ENCODE measurements around the gene GFRA1. TPM values are rescaled to one million over a fixed set of nuclear protein-coding genes. Genes with fewer than 3 reads are reported as not detected.

The GFRA1 gene
- total RNA-seq, 1 donor from 2014 or later, result 14.0 TPM

GRCh38 chr10:116015583-116016333 lies 257.2 kb downstream of the GFRA1 start:
- H3K9me3 ChIP-seq (ENCODE audit: low read depth), result no peaks in the 10 kb centered on the region
- H3K36me3 ChIP-seq, result no peaks in the 10 kb centered on the region
- TF ChIP-seq EZH2phosphoT487 (IDR thresholded peaks at IDR 0.05) (no peak), EZH2 (IDR thresholded peaks at IDR 0.05) (no peak)
- TF ChIP-seq, protein P1, sequence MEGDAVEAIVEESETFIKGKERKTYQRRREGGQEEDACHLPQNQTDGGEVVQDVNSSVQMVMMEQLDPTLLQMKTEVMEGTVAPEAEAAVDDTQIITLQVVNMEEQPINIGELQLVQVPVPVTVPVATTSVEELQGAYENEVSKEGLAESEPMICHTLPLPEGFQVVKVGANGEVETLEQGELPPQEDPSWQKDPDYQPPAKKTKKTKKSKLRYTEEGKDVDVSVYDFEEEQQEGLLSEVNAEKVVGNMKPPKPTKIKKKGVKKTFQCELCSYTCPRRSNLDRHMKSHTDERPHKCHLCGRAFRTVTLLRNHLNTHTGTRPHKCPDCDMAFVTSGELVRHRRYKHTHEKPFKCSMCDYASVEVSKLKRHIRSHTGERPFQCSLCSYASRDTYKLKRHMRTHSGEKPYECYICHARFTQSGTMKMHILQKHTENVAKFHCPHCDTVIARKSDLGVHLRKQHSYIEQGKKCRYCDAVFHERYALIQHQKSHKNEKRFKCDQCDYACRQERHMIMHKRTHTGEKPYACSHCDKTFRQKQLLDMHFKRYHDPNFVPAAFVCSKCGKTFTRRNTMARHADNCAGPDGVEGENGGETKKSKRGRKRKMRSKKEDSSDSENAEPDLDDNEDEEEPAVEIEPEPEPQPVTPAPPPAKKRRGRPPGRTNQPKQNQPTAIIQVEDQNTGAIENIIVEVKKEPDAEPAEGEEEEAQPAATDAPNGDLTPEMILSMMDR (IDR thresholded peaks at IDR 0.05), result no peak
- no peaks in the 10 kb centered on the region for H3F3A ChIP-seq (ENCODE audit: low read depth)
- no peak for DNase-seq (ENCODE audit: low spot score)
- H3K4me2 ChIP-seq, result no peak overlapping the region
- Mint-ChIP-seq H3K4me1 (peaks cover 5% of the 10 kb centered on the region), H3K4me3 (no peak overlapping the region), H3K27ac (no peak overlapping the region), H3K36me3 (no peaks in the 10 kb centered on the region), H3K9me3 (peaks cover 5% of the 10 kb centered on the region), H3K27me3 (ENCODE audit: insufficient read depth, low read depth) (no peaks in the 10 kb centered on the region)
- H3K9ac ChIP-seq, result no peak overlapping the region
- H4K20me1 ChIP-seq (ENCODE audit: low read depth), result no peaks in the 10 kb centered on the region
- no peaks in the 10 kb centered on the region for H3K27me3 ChIP-seq
- H3K4me3 ChIP-seq, result no peak overlapping the region
- no peak overlapping the region for H2AFZ ChIP-seq (replicated peaks)
- H3K79me2 ChIP-seq (ENCODE audit: low read depth), result no peaks in the 10 kb centered on the region
- H3K4me1 ChIP-seq, result no peaks in the 10 kb centered on the region
- H3K27ac ChIP-seq, result no peak overlapping the region

- H3K9ac ChIP-seq, result no peak overlapping the region
- H3K27ac Mint-ChIP-seq, result no peak overlapping the region
Measured at GRCh38 chr10:116014871-116015582, 258.0 kb downstream of the GFRA1 start.

GRCh38 chr10:116014326-116014725 lies 258.7 kb downstream of the GFRA1 start:
- H3F3A ChIP-seq (ENCODE audit: low read depth), result no peaks in the 10 kb centered on the region
- no peaks in the 10 kb centered on the region for H3K79me2 ChIP-seq (ENCODE audit: low read depth)
- no peak overlapping the region for H3K27ac ChIP-seq
- DNase-seq (ENCODE audit: low spot score), result no peak
- Mint-ChIP-seq H3K36me3 (no peaks in the 10 kb centered on the region), H3K27me3 (ENCODE audit: insufficient read depth, low read depth) (no peaks in the 10 kb centered on the region), H3K4me1 (peaks cover 5% of the 10 kb centered on the region), H3K27ac (no peak overlapping the region), H3K4me3 (no peak overlapping the region), H3K9me3 (peaks cover 5% of the 10 kb centered on the region)
- no peaks in the 10 kb centered on the region for H3K9me3 ChIP-seq (ENCODE audit: low read depth)
- H3K36me3 ChIP-seq, result no peaks in the 10 kb centered on the region
- H3K4me1 ChIP-seq, result no peaks in the 10 kb centered on the region
- TF ChIP-seq, protein P1 (IDR thresholded peaks at IDR 0.05), result no peak
- TF ChIP-seq EZH2phosphoT487 (IDR thresholded peaks at IDR 0.05) (no peak), EZH2 (IDR thresholded peaks at IDR 0.05) (no peak)
- H2AFZ ChIP-seq (replicated peaks), result no peak overlapping the region
- no peak overlapping the region for H3K4me2 ChIP-seq
- H3K9ac ChIP-seq, result no peak overlapping the region
- no peaks in the 10 kb centered on the region for H3K27me3 ChIP-seq
- no peaks in the 10 kb centered on the region for H4K20me1 ChIP-seq (ENCODE audit: low read depth)
- no peak overlapping the region for H3K4me3 ChIP-seq

More at GRCh38 chr10:116014871-116015582, 258.0 kb downstream of the GFRA1 start:
- TF ChIP-seq, protein P1 (IDR thresholded peaks at IDR 0.05), result no peak
- TF ChIP-seq EZH2phosphoT487 (IDR thresholded peaks at IDR 0.05) (no peak), EZH2 (IDR thresholded peaks at IDR 0.05) (no peak)
- H3K9me3 Mint-ChIP-seq, result peaks cover 5% of the 10 kb centered on the region
- no peaks in the 10 kb centered on the region for H4K20me1 ChIP-seq (ENCODE audit: low read depth)
- H3K36me3 Mint-ChIP-seq, result no peaks in the 10 kb centered on the region
- H3K27ac ChIP-seq, result no peak overlapping the region
- no peak for DNase-seq (ENCODE audit: low spot score)
- H3K27me3 Mint-ChIP-seq (ENCODE audit: insufficient read depth, low read depth), result no peaks in the 10 kb centered on the region
- no peak overlapping the region for H2AFZ ChIP-seq (replicated peaks)
- H3F3A ChIP-seq (ENCODE audit: low read depth), result no peaks in the 10 kb centered on the region
- H3K27me3 ChIP-seq, result no peaks in the 10 kb centered on the region
- no peak overlapping the region for H3K4me3 ChIP-seq
- no peaks in the 10 kb centered on the region for H3K36me3 ChIP-seq
- H3K4me3 Mint-ChIP-seq, result no peak overlapping the region
- peaks cover 5% of the 10 kb centered on the region for H3K4me1 Mint-ChIP-seq
- no peaks in the 10 kb centered on the region for H3K9me3 ChIP-seq (ENCODE audit: low read depth)
- H3K4me1 ChIP-seq, result no peaks in the 10 kb centered on the region
- H3K79me2 ChIP-seq (ENCODE audit: low read depth), result no peaks in the 10 kb centered on the region
- H3K4me2 ChIP-seq, result no peak overlapping the region
